Panc1 (cell line): Measurements from ENCODE around the gene XCR1. TPM values are rescaled to one million over a fixed set of nuclear protein-coding genes. Genes with fewer than 3 reads are reported as not detected.
"Not testable (repeated sequence)": the region's sequence is repeated elsewhere in the genome, so short reads cannot be mapped to it uniquely, and the experiment has no call there.

ENCODE experiments used
- ATAC-seq: fragments of 200-7000 bp; cut with Tn5 transposase; 2 replicates; pipeline ENCODE4 v1.9.1; 2020; ENCODE audit warnings: mild to moderate bottlenecking, moderate library complexity
- BruUV-seq: library from RNA; stranded (reverse); fragments of 400-500 nt; replicated peaks from 2 replicates; lab custom pipeline; 2021; lab: Mats Ljungman, UMichigan
- CTCF ChIA-PET: fragments of 300-600 bp; sonication (Branson Sonifier 250); formaldehyde crosslinking; loops from one replicate; lab custom pipeline; 2022; ENCODE audit warnings: antibody characterized with exemption; lab: Charles Lee
- POLR2A ChIA-PET: fragments of 300-600 bp; sonication (Branson Sonifier 250); formaldehyde crosslinking; loops from one replicate; lab custom pipeline; 2022; ENCODE audit warnings: antibody characterized with exemption; lab: Charles Lee
- DNase-seq: peaks from one replicate; pipeline ENCODE4 v3.0.0-alpha.2; 2010; ENCODE audit warnings: low read depth, low spot score
- H3K27ac ChIP-seq: 2 replicates; pipeline ENCODE4 v1.5.1; 2011; ENCODE audit warnings: mild to moderate bottlenecking, low read length, inconsistent platforms
- H3K27me3 ChIP-seq: fragments of 200-500 bp; sonication (Bioruptor generic); 2 replicates; pipeline ENCODE4 v1.6.0; 2014; ENCODE audit warnings: low read length, inconsistent platforms; ENCODE audit not compliant: control insufficient read depth, insufficient read depth
- H3K36me3 ChIP-seq: fragments of 200-500 bp; sonication (Bioruptor generic); 2 replicates; pipeline ENCODE4 v1.5.1; 2014; ENCODE audit warnings: inconsistent platforms, mild to moderate bottlenecking, low read length, moderate library complexity; ENCODE audit not compliant: control insufficient read depth, insufficient read depth
- H3K4me1 ChIP-seq: 2 replicates; pipeline ENCODE4 v1.5.1; 2011; ENCODE audit warnings: inconsistent platforms, mild to moderate bottlenecking, low read length, moderate library complexity; ENCODE audit not compliant: control insufficient read depth, insufficient read depth
- H3K4me3 ChIP-seq, 2 experiments: 2 replicates each; pipeline ENCODE4 v1.5.1; 2011 to 2012; ENCODE audit warnings: low read depth in 2 of 2, low read length in 2 of 2, mild to moderate bottlenecking in 2 of 2, inconsistent platforms in 1 of 2, moderate library complexity in 1 of 2
- H3K9me3 ChIP-seq: fragments of 200-500 bp; sonication (Bioruptor generic); 2 replicates; pipeline ENCODE4 v1.5.1; 2014; ENCODE audit warnings: low read depth, mild to moderate bottlenecking, inconsistent platforms, low read length, moderate library complexity; ENCODE audit not compliant: control insufficient read depth, insufficient read depth
- CTCF ChIP-seq: fragments of 450-650 bp; IDR thresholded peaks from 2 replicates; pipeline ENCODE4 v1.5.1; 2017; ENCODE audit warnings: mild to moderate bottlenecking
- POLR2AphosphoS5 ChIP-seq: IDR thresholded peaks from 2 replicates; pipeline ENCODE4 v1.6.1; 2012; ENCODE audit warnings: mild to moderate bottlenecking, low read depth, low read length, moderate library complexity
- REST ChIP-seq, 2 experiments: IDR thresholded peaks; 2 replicates each; pipeline ENCODE4 v1.6.1; 2011 to 2012; ENCODE audit warnings: low read depth in 2 of 2, control low read depth in 1 of 2, low read length in 1 of 2, mild to moderate bottlenecking in 1 of 2, moderate library complexity in 1 of 2; ENCODE audit not compliant: insufficient read depth in 1 of 2
- SIN3A ChIP-seq: IDR thresholded peaks from 2 replicates; pipeline ENCODE4 v1.6.1; 2012; ENCODE audit warnings: low read depth, mild to moderate bottlenecking, low read length, moderate library complexity, borderline replicate concordance; ENCODE audit not compliant: insufficient read depth
- TCF7L2 ChIP-seq: IDR thresholded peaks from 2 replicates; pipeline ENCODE4 v1.6.1; 2011; ENCODE audit warnings: mild to moderate bottlenecking, low read depth, low read length, inconsistent platforms
- in situ Hi-C: cut with HindIII; loops from 2 replicates; pipeline ENCODE4 v1.10.0; 2016; ENCODE audit warnings: low sequenced_read_pairs, low pct_unique_long_range_greater_than_20kb
- intact Hi-C: fragments of 100-400 bp; cut with micrococcal nuclease; formaldehyde crosslinking; loops from one replicate; pipeline ENCODE4 v1.10.0; 2022; ENCODE audit not compliant: unreplicated experiment
- total RNA-seq: library from RNA; stranded (reverse); gene quantifications from one replicate; pipeline ENCODE4 v1.2.1, GENCODE V29; 2021; ENCODE audit not compliant: unreplicated experiment

The XCR1 gene
- total RNA-seq, 1 experiment from 2014 or later, result not detected

DNA sequence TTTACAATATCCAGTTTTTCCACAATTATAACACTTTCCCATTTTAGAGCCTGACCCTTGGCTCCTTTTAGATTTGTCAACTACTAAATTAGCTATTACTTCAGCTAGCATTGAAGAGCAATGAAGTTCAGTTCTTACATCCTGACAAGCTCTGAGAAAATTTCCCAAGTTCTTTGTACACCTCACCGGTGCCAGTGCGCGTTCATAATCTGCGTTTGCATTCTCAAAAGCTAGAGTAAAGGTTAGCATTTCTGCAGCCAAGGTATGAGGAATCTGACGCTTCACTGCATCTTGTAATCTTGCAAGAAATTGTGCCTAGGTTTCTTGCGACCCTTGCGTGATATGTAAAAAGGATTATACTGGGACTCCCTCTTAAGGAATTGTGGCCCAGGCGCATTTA is 25.2 kb upstream of the XCR1 start:
- H3K4me1 ChIP-seq, result no peaks in the 10 kb centered on the region
- in situ Hi-C loops (no loop called here), intact Hi-C loops (no loop called here)
- peaks cover 4% of the 10 kb centered on the region; the same call in 1 of the 2 replicates for H3K27me3 ChIP-seq
- no peak overlapping the region for H3K4me3 ChIP-seq
- ChIA-PET POLR2A (no interaction called here), CTCF (no interaction called here)
- BruUV-seq, result no TSS peak
- DNase-seq, result no peak
- no peaks in the 10 kb centered on the region for H3K9me3 ChIP-seq
- ATAC-seq, result no peak
- no peak overlapping the region for H3K27ac ChIP-seq
- TF ChIP-seq POLR2AphosphoS5, result no peak
- TF ChIP-seq SIN3A, result no peak
- TF ChIP-seq TCF7L2, result no peak
- H3K36me3 ChIP-seq, result no peaks in the 10 kb centered on the region; the same call in 1 of the 2 replicates

DNA sequence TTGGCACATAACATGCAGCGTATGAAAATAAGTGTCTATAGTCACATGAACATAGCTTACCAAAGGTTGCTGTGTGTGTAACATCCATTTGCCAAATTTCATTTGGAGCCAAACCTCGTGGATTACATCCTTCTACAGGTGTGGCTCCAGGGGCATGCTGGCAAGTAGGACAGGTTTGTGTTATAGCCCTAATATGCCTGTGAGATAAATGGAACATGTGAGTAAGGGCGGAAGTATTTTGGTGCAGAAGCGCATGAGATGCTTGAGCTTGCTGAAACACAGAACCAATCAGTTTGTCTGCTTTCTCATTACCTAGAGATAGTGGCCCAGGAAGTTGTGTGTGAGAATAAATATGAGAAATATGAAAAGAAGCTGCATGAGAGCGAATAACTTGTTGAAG is 21.8 kb upstream of the XCR1 start:
- Histone ChIP-seq H3K4me1 (no peaks in the 10 kb centered on the region), H3K27ac (no peak overlapping the region), H3K27me3 (no peaks in the 10 kb centered on the region; the same call in 1 of the 2 replicates), H3K4me3 (no peak overlapping the region), H3K36me3 (no peaks in the 10 kb centered on the region; the same call in 1 of the 2 replicates), H3K9me3 (no peaks in the 10 kb centered on the region)
- ChIA-PET CTCF (no interaction called here), POLR2A (interaction anchor here (0.8 kb wide), 1 partner anchor 16 kb away, joined by 3 read pairs; no protein-coding TSS in a partner anchor)
- TF ChIP-seq POLR2AphosphoS5, result no peak
- no peak for TF ChIP-seq TCF7L2
- no peak for TF ChIP-seq CTCF
- BruUV-seq, result no TSS peak
- ATAC-seq, result no peak
- in situ Hi-C loops (no loop called here), intact Hi-C loops (no loop called here)
- DNase-seq, result no peak

DNA sequence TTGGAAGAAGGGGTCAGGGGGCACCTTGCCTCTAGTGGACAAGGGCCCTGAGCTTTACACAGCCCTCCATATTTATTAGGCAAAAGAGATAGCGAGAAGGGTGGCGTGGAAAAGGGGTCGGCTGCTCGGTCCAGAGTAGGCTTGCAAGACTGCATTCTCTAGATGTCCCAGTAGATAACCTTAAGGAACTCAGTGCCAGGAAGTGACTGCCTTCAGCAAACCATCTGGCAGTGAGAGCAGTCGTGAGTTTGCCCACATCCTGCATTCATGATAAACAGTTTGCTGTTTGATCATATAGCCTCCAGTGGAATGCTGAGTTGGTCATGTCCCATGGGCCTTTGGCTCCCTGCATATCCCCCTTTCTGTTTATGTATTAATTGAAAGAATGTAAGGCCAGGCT is 18.9 kb upstream of the XCR1 start:
- DNase-seq, intact Hi-C loops, H3K4me1 ChIP-seq, BruUV-seq, H3K4me3 ChIP-seq, H3K27ac ChIP-seq, H3K36me3 ChIP-seq, POLR2A ChIA-PET, in situ Hi-C loops, H3K27me3 ChIP-seq, ATAC-seq, H3K9me3 ChIP-seq, CTCF ChIA-PET: not testable (repeated sequence)

- Histone ChIP-seq H3K9me3 (no peaks in the 10 kb centered on the region), H3K4me1 (no peaks in the 10 kb centered on the region), H3K27ac (no peak overlapping the region), H3K27me3 (no peaks in the 10 kb centered on the region), H3K4me3 (no peak overlapping the region), H3K36me3 (no peaks in the 10 kb centered on the region)
- no TSS peak for BruUV-seq
- ChIA-PET POLR2A (no interaction called here), CTCF (no interaction called here)
- intact Hi-C loops (no loop called here), in situ Hi-C loops (no loop called here)
- ATAC-seq, result no peak
- DNase-seq, result no peak
- TF ChIP-seq SIN3A (no peak), POLR2AphosphoS5 (no peak), REST (IDR thresholded peaks at IDR 0.05; ENCODE audit: insufficient read depth in 1 of 2, low read depth in 2 of 2, low read length in 1 of 2) (no peak), TCF7L2 (no peak), CTCF (no peak)
These were observed 11.6 kb upstream of the XCR1 start for GRCh38 chr3:46038916-46039315.
